ENCODE data around the gene TNC. TPM values are rescaled to one million over a fixed set of nuclear protein-coding genes. Genes with fewer than 3 reads are reported as not detected.

Gene TNC
- total and polyA plus RNA-seq, 2 donors (not counting 3 experiments of a cell fraction or from before 2014, with no cell fraction given), result 0.29 TPM; not detected in 1

DNA sequence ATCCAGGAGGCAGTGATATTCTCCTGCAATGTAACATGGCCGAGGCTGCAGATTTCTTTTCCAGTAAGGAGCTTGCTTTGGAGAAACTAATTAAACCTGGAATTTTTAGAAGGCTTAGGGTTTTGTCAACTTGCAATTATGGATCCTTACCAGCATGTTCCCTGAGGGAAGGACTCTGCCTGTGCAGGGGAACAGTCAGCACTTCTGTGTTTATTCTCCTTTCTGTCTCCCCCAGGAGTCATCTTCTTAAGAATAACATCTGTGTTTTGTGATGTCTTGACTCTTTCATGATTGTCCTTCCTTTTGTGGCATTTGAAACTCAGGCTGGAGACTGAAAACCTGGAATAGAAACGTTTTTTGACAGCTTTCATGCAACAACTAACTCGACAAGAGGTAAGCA lies 107.1 kb downstream of the TNC start:
- H2AFZ ChIP-seq (ENCODE audit: low read depth, low read length), result no peak overlapping the region
- H3K4me2 ChIP-seq (ENCODE audit: insufficient read depth, low read length), result no peak overlapping the region
- no TSS peak for BruUV-seq (replicated peaks)
- no peak overlapping the region for H3K4me3 ChIP-seq (replicated peaks in 1 of 3; ENCODE audit: insufficient read depth in 1 of 3, low read depth in 1 of 3, low read length in 3 of 3)
- no peak overlapping the region for H3K27ac ChIP-seq (ENCODE audit: insufficient read depth, low read depth, low read length)
- ChIA-PET POLR2A (no interaction called here), CTCF (interaction anchor here (1.2 to 6.9 kb wide), 6 partner anchors 97 to 605 kb away, joined by 3 to 144 read pairs (median 4); partner anchors contain the start of gene TEX48)
- H3K4me1 ChIP-seq (ENCODE audit: control insufficient read depth, extremely low read depth, insufficient read depth, low read length), result no peaks in the 10 kb centered on the region
- no peaks in the 10 kb centered on the region for H3K9me1 ChIP-seq (replicated peaks; ENCODE audit: control insufficient read depth, extremely low read depth, insufficient read depth, low read length)
- intact Hi-C loops (cut with micrococcal nuclease) (loop anchor here (10.0 kb wide), 1 partner anchor 514 kb away; no protein-coding TSS in a partner anchor), dilution Hi-C loops (cut with MboI; ENCODE audit: extremely low pct_ligation_motif_present, low sequenced_read_pairs) (no loop called here)
- DNase-seq (ENCODE audit: low read depth, low spot score) (no peak), FAIRE-seq (no peak)
- no peaks in the 10 kb centered on the region for H3K79me2 ChIP-seq (ENCODE audit: control insufficient read depth, insufficient read depth, low read length)
- no peak overlapping the region for H3K9ac ChIP-seq (replicated peaks; ENCODE audit: extremely low read depth, insufficient read depth, low read length)
- TF ChIP-seq MYC (IDR thresholded peaks at IDR 0.05; ENCODE audit: low read depth, low read length) (no peak), JUN (IDR thresholded peaks at IDR 0.05; ENCODE audit: borderline replicate concordance, insufficient read depth, insufficient read length, low read depth) (no peak), FOS (IDR thresholded peaks at IDR 0.05; ENCODE audit: borderline replicate concordance, insufficient read depth, low read length) (no peak), POLR2AphosphoS5 (IDR thresholded peaks at IDR 0.05; ENCODE audit: insufficient read depth, low read depth, low read length) (no peak), EZH2 (IDR thresholded peaks at IDR 0.05; ENCODE audit: borderline replicate concordance, low read depth, low read length, severe bottlenecking) (no peak), GATA2 (IDR thresholded peaks at IDR 0.05; ENCODE audit: insufficient read depth, insufficient read length, low read depth, low read length) (no peak), POLR2A (IDR thresholded peaks at IDR 0.05; ENCODE audit: low read depth, low read length) (no peak)
- TF ChIP-seq, protein P1, sequence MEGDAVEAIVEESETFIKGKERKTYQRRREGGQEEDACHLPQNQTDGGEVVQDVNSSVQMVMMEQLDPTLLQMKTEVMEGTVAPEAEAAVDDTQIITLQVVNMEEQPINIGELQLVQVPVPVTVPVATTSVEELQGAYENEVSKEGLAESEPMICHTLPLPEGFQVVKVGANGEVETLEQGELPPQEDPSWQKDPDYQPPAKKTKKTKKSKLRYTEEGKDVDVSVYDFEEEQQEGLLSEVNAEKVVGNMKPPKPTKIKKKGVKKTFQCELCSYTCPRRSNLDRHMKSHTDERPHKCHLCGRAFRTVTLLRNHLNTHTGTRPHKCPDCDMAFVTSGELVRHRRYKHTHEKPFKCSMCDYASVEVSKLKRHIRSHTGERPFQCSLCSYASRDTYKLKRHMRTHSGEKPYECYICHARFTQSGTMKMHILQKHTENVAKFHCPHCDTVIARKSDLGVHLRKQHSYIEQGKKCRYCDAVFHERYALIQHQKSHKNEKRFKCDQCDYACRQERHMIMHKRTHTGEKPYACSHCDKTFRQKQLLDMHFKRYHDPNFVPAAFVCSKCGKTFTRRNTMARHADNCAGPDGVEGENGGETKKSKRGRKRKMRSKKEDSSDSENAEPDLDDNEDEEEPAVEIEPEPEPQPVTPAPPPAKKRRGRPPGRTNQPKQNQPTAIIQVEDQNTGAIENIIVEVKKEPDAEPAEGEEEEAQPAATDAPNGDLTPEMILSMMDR (IDR thresholded peaks at IDR 0.05; ENCODE audit: extremely low read depth in 1 of 2, insufficient read depth in 1 of 2, low read depth in 1 of 2, low read length in 2 of 2), result no peak
- TF ChIP-seq, protein P2, sequence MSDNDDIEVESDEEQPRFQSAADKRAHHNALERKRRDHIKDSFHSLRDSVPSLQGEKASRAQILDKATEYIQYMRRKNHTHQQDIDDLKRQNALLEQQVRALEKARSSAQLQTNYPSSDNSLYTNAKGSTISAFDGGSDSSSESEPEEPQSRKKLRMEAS (IDR thresholded peaks at IDR 0.05; ENCODE audit: insufficient read depth, insufficient read length), result no peak
- H3K27me3 ChIP-seq (ENCODE audit: control insufficient read depth in 2 of 2, insufficient read depth in 2 of 2, low read length in 2 of 2), result peaks cover 3 to 5% of the 10 kb centered on the region in 2 experiments
- H3K9me3 ChIP-seq (replicated peaks; ENCODE audit: control insufficient read depth, insufficient read depth, low read length), result no peaks in the 10 kb centered on the region
- H4K20me1 ChIP-seq (replicated peaks; ENCODE audit: control insufficient read depth, extremely low read depth, insufficient read depth, low read length), result no peaks in the 10 kb centered on the region
- no peaks in the 10 kb centered on the region for H3K36me3 ChIP-seq (ENCODE audit: control insufficient read depth in 2 of 2, extremely low read depth in 1 of 2, insufficient read depth in 2 of 2, low read length in 2 of 2)

All from endothelial cell of umbilical vein (primary cell).